ENCODE data around the gene TNFAIP1.

- TF ChIP-seq CTCF (IDR thresholded peaks at IDR 0.05) (no peak), POLR2A (IDR thresholded peaks at IDR 0.05) (no peak), POLR2AphosphoS5 (IDR thresholded peaks at IDR 0.05) (no peak)
Observed at GRCh38 chr17:28390563-28390962, 55.0 kb downstream of the TNFAIP1 start.
